GM18858 (cell line): Measurements from ENCODE around the gene PFKFB2.
"Not testable (repeated sequence)": the region's sequence is repeated elsewhere in the genome, so short reads cannot be mapped to it uniquely, and the experiment has no call there.

ENCODE experiments used
- ATAC-seq: cut with Tn5 transposase; IDR thresholded peaks from one replicate; pipeline ENCODE4 v1.9.1; 2021; ENCODE audit not compliant: unreplicated experiment

The PFKFB2 gene

GRCh38 chr1:207036865-207037264 lies 16.2 kb upstream of the PFKFB2 start:
- ATAC-seq = no peak

GRCh38 chr1:207039380-207040180 lies 13.5 kb upstream of the PFKFB2 start:
- ATAC-seq = no peak

- no peak for ATAC-seq
These were observed 12.9 kb upstream of the PFKFB2 start for GRCh38 chr1:207040181-207040533.

- not testable (repeated sequence) for ATAC-seq
These were observed 11.7 kb upstream of the PFKFB2 start for GRCh38 chr1:207041397-207041796.

GRCh38 chr1:207045453-207045852 lies 7.6 kb upstream of the PFKFB2 start:
- ATAC-seq = no peak

- ATAC-seq = no peak
These were observed 5.6 kb upstream of the PFKFB2 start for GRCh38 chr1:207047505-207047904.

GRCh38 chr1:207048041-207048440 lies 5.0 kb upstream of the PFKFB2 start:
- ATAC-seq = no peak

- ATAC-seq = no peak
These were observed 4.0 kb upstream of the PFKFB2 start for GRCh38 chr1:207049054-207049453.

- no peak for ATAC-seq
These were observed 3.6 kb upstream of the PFKFB2 start for GRCh38 chr1:207049514-207049913.

- ATAC-seq = no peak
These were observed 3.1 kb upstream of the PFKFB2 start for GRCh38 chr1:207049974-207050391.

GRCh38 chr1:207050480-207051190 lies 2.4 kb upstream of the PFKFB2 start:
- ATAC-seq = peak; percentile 30

- ATAC-seq = no peak
These were observed 1.7 kb upstream of the PFKFB2 start, which contains the start of gene YOD1 for GRCh38 chr1:207051191-207051943. YOD1 (minus strand) TSS chr1:207051208; CDS start chr1:207051030, 178 bp downstream.

GRCh38 chr1:207054491-207054890 lies 1.4 kb downstream of the PFKFB2 start:
- ATAC-seq = no peak

- no peak for ATAC-seq
These were observed 2.4 kb downstream of the PFKFB2 start for GRCh38 chr1:207055386-207056001.

- no peak for ATAC-seq
These were observed 3.6 kb downstream of the PFKFB2 start for GRCh38 chr1:207056673-207057072.

GRCh38 chr1:207058252-207058651 lies 5.2 kb downstream of the PFKFB2 start:
- no peak for ATAC-seq

- no peak for ATAC-seq
These were observed 6.1 kb downstream of the PFKFB2 start for GRCh38 chr1:207058878-207059867.

- ATAC-seq = no peak
These were observed 6.8 kb downstream of the PFKFB2 start for GRCh38 chr1:207059881-207060280.

- no peak for ATAC-seq
These were observed 7.5 kb downstream of the PFKFB2 start for GRCh38 chr1:207060596-207060995.

- no peak for ATAC-seq
These were observed 9.0 kb downstream of the PFKFB2 start for GRCh38 chr1:207062058-207062457.
